ENCODE measurements around the gene RIMS1.

The RIMS1 gene

DNA sequence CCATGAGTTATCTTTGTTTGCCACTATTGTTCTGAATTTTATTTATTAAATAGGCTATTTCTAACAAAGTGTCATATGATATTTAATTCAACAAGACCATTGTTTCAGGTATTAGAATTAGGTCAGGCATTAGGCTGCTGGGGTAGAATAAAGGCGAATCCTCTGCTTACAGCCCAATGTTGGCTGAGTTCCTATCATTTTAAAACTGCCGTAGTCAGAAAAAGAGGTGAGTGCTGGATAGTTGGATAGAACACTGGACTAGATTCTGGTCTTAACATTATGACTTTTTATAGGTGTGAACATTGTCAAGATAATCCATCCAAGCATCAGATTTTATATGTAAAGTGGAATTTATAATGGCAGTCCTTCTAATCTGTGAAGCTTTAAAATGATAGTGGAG, 6.3 kb downstream of the RIMS1 start:
- Histone ChIP-seq H3K9ac (ENCODE audit: low read length) (no peak overlapping the region), H3K4me2 (ENCODE audit: low read depth, low read length) (no peak overlapping the region), H3K9me3 (replicated peaks; ENCODE audit: insufficient read depth, low read length) (no peaks in the 10 kb centered on the region), H3K36me3 (replicated peaks; ENCODE audit: insufficient read depth, low read length) (no peaks in the 10 kb centered on the region), H2AFZ (ENCODE audit: low read length) (no peak overlapping the region), H3K4me1 (ENCODE audit: low read length) (no peaks in the 10 kb centered on the region), H3F3A (ENCODE audit: insufficient read depth, low read length) (no peaks in the 10 kb centered on the region), H3K4me3 (ENCODE audit: low read length) (no peak overlapping the region), H4K20me1 (ENCODE audit: insufficient read depth, low read length) (no peaks in the 10 kb centered on the region), H3K9me2 (replicated peaks; ENCODE audit: insufficient read depth, low read length) (no peaks in the 10 kb centered on the region), H3K27me3 (replicated peaks; ENCODE audit: insufficient read depth, low read length) (no peaks in the 10 kb centered on the region), H3K27ac (ENCODE audit: low read length) (no peak overlapping the region), H3K79me2 (ENCODE audit: low read length) (no peaks in the 10 kb centered on the region)
- TF ChIP-seq, protein P1, sequence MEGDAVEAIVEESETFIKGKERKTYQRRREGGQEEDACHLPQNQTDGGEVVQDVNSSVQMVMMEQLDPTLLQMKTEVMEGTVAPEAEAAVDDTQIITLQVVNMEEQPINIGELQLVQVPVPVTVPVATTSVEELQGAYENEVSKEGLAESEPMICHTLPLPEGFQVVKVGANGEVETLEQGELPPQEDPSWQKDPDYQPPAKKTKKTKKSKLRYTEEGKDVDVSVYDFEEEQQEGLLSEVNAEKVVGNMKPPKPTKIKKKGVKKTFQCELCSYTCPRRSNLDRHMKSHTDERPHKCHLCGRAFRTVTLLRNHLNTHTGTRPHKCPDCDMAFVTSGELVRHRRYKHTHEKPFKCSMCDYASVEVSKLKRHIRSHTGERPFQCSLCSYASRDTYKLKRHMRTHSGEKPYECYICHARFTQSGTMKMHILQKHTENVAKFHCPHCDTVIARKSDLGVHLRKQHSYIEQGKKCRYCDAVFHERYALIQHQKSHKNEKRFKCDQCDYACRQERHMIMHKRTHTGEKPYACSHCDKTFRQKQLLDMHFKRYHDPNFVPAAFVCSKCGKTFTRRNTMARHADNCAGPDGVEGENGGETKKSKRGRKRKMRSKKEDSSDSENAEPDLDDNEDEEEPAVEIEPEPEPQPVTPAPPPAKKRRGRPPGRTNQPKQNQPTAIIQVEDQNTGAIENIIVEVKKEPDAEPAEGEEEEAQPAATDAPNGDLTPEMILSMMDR (IDR thresholded peaks at IDR 0.05; ENCODE audit: low read length), result no peak
- TF ChIP-seq EZH2phosphoT487 (IDR thresholded peaks at IDR 0.05; ENCODE audit: low read length), result no peak
- TF ChIP-seq EZH2 (optimal IDR thresholded peaks at IDR 0.05; ENCODE audit: low read depth, low read length), result no peak
- DNase-seq, result no peak

DNA sequence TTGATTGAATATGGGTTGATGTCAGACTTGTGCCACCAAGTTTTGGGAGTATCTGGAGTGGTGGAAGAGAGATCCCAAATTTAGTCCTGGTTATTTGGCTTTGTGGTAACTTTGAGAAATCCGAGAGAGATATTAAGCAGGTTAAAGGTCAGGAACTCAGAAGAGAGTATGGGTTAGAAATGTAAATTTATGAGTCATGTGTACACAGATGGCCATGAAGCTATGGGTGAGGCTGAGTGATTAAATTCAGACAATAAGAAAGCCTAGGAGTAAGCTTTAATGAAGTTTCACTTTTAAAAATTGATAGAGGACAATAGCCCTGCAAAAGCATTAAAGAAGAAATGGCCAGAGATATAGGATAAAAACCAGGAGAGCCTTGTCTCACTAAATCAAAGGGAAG, 14.3 kb downstream of the RIMS1 start:
- Histone ChIP-seq H3K79me2 (ENCODE audit: low read length) (no peaks in the 10 kb centered on the region), H3K4me2 (ENCODE audit: low read depth, low read length) (no peak overlapping the region), H4K20me1 (ENCODE audit: insufficient read depth, low read length) (no peaks in the 10 kb centered on the region), H3K4me1 (ENCODE audit: low read length) (no peaks in the 10 kb centered on the region), H3K9me3 (replicated peaks; ENCODE audit: insufficient read depth, low read length) (no peaks in the 10 kb centered on the region), H3K9me2 (replicated peaks; ENCODE audit: insufficient read depth, low read length) (no peaks in the 10 kb centered on the region), H3F3A (ENCODE audit: insufficient read depth, low read length) (no peaks in the 10 kb centered on the region), H3K27me3 (replicated peaks; ENCODE audit: insufficient read depth, low read length) (no peaks in the 10 kb centered on the region), H3K36me3 (replicated peaks; ENCODE audit: insufficient read depth, low read length) (no peaks in the 10 kb centered on the region), H3K9ac (ENCODE audit: low read length) (no peak overlapping the region), H2AFZ (ENCODE audit: low read length) (no peak overlapping the region), H3K27ac (ENCODE audit: low read length) (no peak overlapping the region), H3K4me3 (ENCODE audit: low read length) (no peak overlapping the region)
- DNase-seq, result no peak
- TF ChIP-seq EZH2 (optimal IDR thresholded peaks at IDR 0.05; ENCODE audit: low read depth, low read length) (no peak), EZH2phosphoT487 (IDR thresholded peaks at IDR 0.05; ENCODE audit: low read length) (no peak)
- TF ChIP-seq, protein P1 (IDR thresholded peaks at IDR 0.05; ENCODE audit: low read length), result no peak

DNA sequence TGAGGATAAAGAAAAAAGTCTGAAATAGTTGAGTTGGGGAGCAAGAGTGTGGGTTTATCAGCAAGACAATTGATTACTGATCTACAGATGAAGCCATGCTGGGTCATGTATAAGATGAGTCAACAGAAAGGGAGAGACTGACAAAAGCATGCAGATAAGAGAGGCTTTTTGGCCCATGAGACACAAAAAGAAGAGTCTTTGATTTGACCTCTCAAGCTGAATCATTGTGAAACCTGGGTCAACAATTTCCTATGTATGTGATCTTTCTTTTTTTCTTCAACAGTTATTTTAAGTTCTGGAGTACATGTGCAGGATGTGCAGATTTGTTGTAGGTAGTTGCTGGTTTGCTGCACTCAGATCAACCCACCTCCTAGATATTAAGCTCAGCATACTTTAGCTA, 15.9 kb downstream of the RIMS1 start:
- H3F3A ChIP-seq (ENCODE audit: insufficient read depth, low read length), result no peaks in the 10 kb centered on the region
- no peak overlapping the region for H3K4me2 ChIP-seq (ENCODE audit: low read depth, low read length)
- no peak for TF ChIP-seq EZH2 (optimal IDR thresholded peaks at IDR 0.05; ENCODE audit: low read depth, low read length)
- TF ChIP-seq, protein P1 (IDR thresholded peaks at IDR 0.05; ENCODE audit: low read length), result no peak
- DNase-seq, result no peak
- no peaks in the 10 kb centered on the region for H3K79me2 ChIP-seq (ENCODE audit: low read length)
- no peaks in the 10 kb centered on the region for H3K9me3 ChIP-seq (replicated peaks; ENCODE audit: insufficient read depth, low read length)
- H3K9ac ChIP-seq (ENCODE audit: low read length), result no peak overlapping the region
- H3K36me3 ChIP-seq (replicated peaks; ENCODE audit: insufficient read depth, low read length), result no peaks in the 10 kb centered on the region
- H2AFZ ChIP-seq (ENCODE audit: low read length), result no peak overlapping the region
- H3K27me3 ChIP-seq (replicated peaks; ENCODE audit: insufficient read depth, low read length), result no peaks in the 10 kb centered on the region
- H3K4me3 ChIP-seq (ENCODE audit: low read length), result no peak overlapping the region
- H3K4me1 ChIP-seq (ENCODE audit: low read length), result no peaks in the 10 kb centered on the region
- H3K9me2 ChIP-seq (replicated peaks; ENCODE audit: insufficient read depth, low read length), result no peaks in the 10 kb centered on the region
- no peak overlapping the region for H3K27ac ChIP-seq (ENCODE audit: low read length)
- H4K20me1 ChIP-seq (ENCODE audit: insufficient read depth, low read length), result no peaks in the 10 kb centered on the region
